Activated CD8-positive, alpha-beta T cell treated with anti-CD3 and anti-CD28 coated beads for 36 hours (primary cell): Measurements from ENCODE around the gene ISLR. TPM values are rescaled to one million over a fixed set of nuclear protein-coding genes. Genes with fewer than 3 reads are reported as not detected.

Experiments
- ATAC-seq: fragments of 200-7000 bp; cut with Tn5 transposase; one replicate; pipeline ENCODE4 v1.10.0; 2021; ENCODE audit warnings: mild to moderate bottlenecking, moderate library complexity
- CTCF ChIA-PET: fragments of 350-600 bp; sonication (Branson Sonifier 250); formaldehyde crosslinking; loops from one replicate; lab custom pipeline; 2021; ENCODE audit warnings: antibody characterized with exemption; lab: Charles Lee
- POLR2A ChIA-PET: fragments of 350-600 bp; sonication (Branson Sonifier 250); formaldehyde crosslinking; loops from one replicate; lab custom pipeline; 2021; ENCODE audit warnings: antibody characterized with exemption; lab: Charles Lee
- DNase-seq: peaks from one replicate; pipeline ENCODE4 v3.0.0-alpha.2; 2020
- H3K27ac Mint-ChIP-seq: one replicate; pipeline ENCODE4 v1.8.0; 2021; ENCODE audit warnings: mild to moderate bottlenecking, mixed read lengths
- H3K27me3 Mint-ChIP-seq: one replicate; pipeline ENCODE4 v1.8.0; 2021; ENCODE audit warnings: mixed read lengths
- H3K36me3 Mint-ChIP-seq: one replicate; pipeline ENCODE4 v1.8.0; 2021; ENCODE audit warnings: low read depth, mixed read lengths
- H3K4me1 Mint-ChIP-seq: one replicate; pipeline ENCODE4 v1.8.0; 2021; ENCODE audit warnings: low read depth, mixed read lengths
- H3K4me3 Mint-ChIP-seq: one replicate; pipeline ENCODE4 v1.8.0; 2021; ENCODE audit warnings: mild to moderate bottlenecking, moderate library complexity, mixed read lengths
- H3K9me3 Mint-ChIP-seq: one replicate; pipeline ENCODE4 v1.8.0; 2021; ENCODE audit warnings: mixed read lengths
- CTCF ChIP-seq: fragments of 200-600 bp; IDR thresholded peaks from one replicate; pipeline ENCODE4 v1.8.0; 2022; ENCODE audit warnings: antibody characterized with exemption, mild to moderate bottlenecking
- intact Hi-C: fragments of 100-400 bp; cut with micrococcal nuclease; formaldehyde crosslinking; loops from one replicate; pipeline ENCODE4 v1.10.0; 2022
- total RNA-seq, 2 experiments: library from RNA; stranded (reverse); gene quantifications; one replicate each; pipeline ENCODE4 v1.2.3, GENCODE V29; 2021

ISLR gene
- total RNA-seq, 2 experiments from 2014 or later = not detected

- no peak for TF ChIP-seq CTCF
- CTCF ChIA-PET = interaction anchor here (1.5 to 1.6 kb wide), 2 partner anchors 101 to 102 kb away, joined by 3 to 4 read pairs; no protein-coding TSS in a partner anchor
Measured at GRCh38 chr15:74220475-74221248, 47.2 kb downstream of the ISLR start.

GRCh38 chr15:74221399-74222239 lies 48.1 kb downstream of the ISLR start:
- no peak overlapping the region for H3K27ac Mint-ChIP-seq
- H3K36me3 Mint-ChIP-seq = no peaks in the 10 kb centered on the region
- H3K27me3 Mint-ChIP-seq = peaks cover 12% of the 10 kb centered on the region
- intact Hi-C loops = loop anchor here (10.0 kb wide), 1 partner anchor 73 kb away; no protein-coding TSS in a partner anchor
- H3K4me1 Mint-ChIP-seq = peaks cover 11% of the 10 kb centered on the region
- H3K4me3 Mint-ChIP-seq = no peak overlapping the region
- ChIA-PET POLR2A (no interaction called here), CTCF (interaction anchor here (1.5 kb wide), 1 partner anchor 101 kb away, joined by 3 read pairs; no protein-coding TSS in a partner anchor)
- no peak for DNase-seq
- no peaks in the 10 kb centered on the region for H3K9me3 Mint-ChIP-seq
- no peak for ATAC-seq
- no peak for TF ChIP-seq CTCF

More at GRCh38 chr15:74220475-74221248, 47.2 kb downstream of the ISLR start:
- Mint-ChIP-seq H3K36me3 (no peaks in the 10 kb centered on the region), H3K9me3 (no peaks in the 10 kb centered on the region), H3K4me1 (peaks cover 11% of the 10 kb centered on the region), H3K27me3 (peaks cover 12% of the 10 kb centered on the region), H3K27ac (no peak overlapping the region), H3K4me3 (no peak overlapping the region)
- intact Hi-C loops = loop anchor here (10.0 kb wide), 1 partner anchor 74 kb away; no protein-coding TSS in a partner anchor
- no peak for ATAC-seq
- DNase-seq = no peak
- POLR2A ChIA-PET = no interaction called here

GRCh38 chr15:74222240-74223119 lies 49.0 kb downstream of the ISLR start:
- ATAC-seq (no peak), DNase-seq (no peak)
- Mint-ChIP-seq H3K9me3 (no peaks in the 10 kb centered on the region), H3K4me1 (peaks cover 11% of the 10 kb centered on the region), H3K27ac (no peak overlapping the region), H3K4me3 (no peak overlapping the region), H3K36me3 (no peaks in the 10 kb centered on the region), H3K27me3 (peaks cover 11% of the 10 kb centered on the region)
- intact Hi-C loops = loop anchor here (10.0 kb wide), 1 partner anchor 72 kb away; no protein-coding TSS in a partner anchor
- ChIA-PET POLR2A (no interaction called here), CTCF (interaction anchor here (1.5 kb wide), 1 partner anchor 100 kb away, joined by 3 read pairs; no protein-coding TSS in a partner anchor)
- no peak for TF ChIP-seq CTCF

GRCh38 chr15:74225928-74226327 lies 52.4 kb downstream of the ISLR start:
- ChIA-PET POLR2A (no interaction called here), CTCF (no interaction called here)
- Mint-ChIP-seq H3K36me3 (no peaks in the 10 kb centered on the region), H3K27me3 (peaks cover 5% of the 10 kb centered on the region), H3K4me1 (peaks cover 11% of the 10 kb centered on the region), H3K27ac (no peak overlapping the region), H3K9me3 (no peaks in the 10 kb centered on the region), H3K4me3 (no peak overlapping the region)
- TF ChIP-seq CTCF = no peak
- DNase-seq (no peak), ATAC-seq (no peak)
- intact Hi-C loops = loop anchor here (10.0 kb wide), 1 partner anchor 69 kb away; no protein-coding TSS in a partner anchor

Other genes starting within 250 kb of the ISLR start
- gene LOXL1, start 247.2 kb upstream of the ISLR start, total RNA-seq = 1 to 10 TPM; 1.6 to 2.8 TPM
- 1 to 10 TPM; 5.2 to 6.5 TPM for gene STOML1, start 181.4 kb upstream of the ISLR start, total RNA-seq
- gene PML, start 179.0 kb upstream of the ISLR start, total RNA-seq = 10 to 100 TPM; 48.8 to 49.6 TPM
- gene GOLGA6A, start 91.2 kb upstream of the ISLR start, total RNA-seq = not detected
- gene ISLR2, start 43.1 kb upstream of the ISLR start, total RNA-seq = not detected
- gene STRA6, start 29.1 kb downstream of the ISLR start, total RNA-seq = under 1 TPM; 0.51 to 0.72 TPM
- under 1 TPM; 0.16 to 0.38 TPM for gene CCDC33, start 62.6 kb downstream of the ISLR start, total RNA-seq
- under 1 TPM; 0.29 to 0.31 TPM for gene CYP11A1, start 193.9 kb downstream of the ISLR start, total RNA-seq